HCT116 (cell line): Measurements from ENCODE around the gene HMGXB3.
A peak's percentile ranks its signal among the peaks of the same experiment; 100 is the strongest.

Source experiments
- CTCF ChIP-seq, 3 experiments: fragments of 200-600 bp in 1 of 3; sonication (generic) in 1 of 3; IDR thresholded peaks in 2 of 3; conservative IDR thresholded peaks in 1 of 3; 2 replicates each; pipeline ENCODE4 v1.5.1; 2012 to 2017; ENCODE audit warnings: low read depth in 2 of 3, low read length in 2 of 3, antibody characterized with exemption in 1 of 3, borderline replicate concordance in 1 of 3, control low read depth in 1 of 3, mild to moderate bottlenecking in 1 of 3, mixed read lengths in 1 of 3, mixed run types in 1 of 3, moderate library complexity in 1 of 3; ENCODE audit not compliant: insufficient read depth in 1 of 3
- EZH2 ChIP-seq: fragments of 200-600 bp; sonication (generic); IDR thresholded peaks from 2 replicates; pipeline ENCODE4 v1.6.1; 2017; ENCODE audit warnings: antibody characterized with exemption, mixed run types
- EZH2phosphoT487 ChIP-seq: fragments of 200-600 bp; IDR thresholded peaks from 2 replicates; pipeline ENCODE4 v1.6.1; 2018; ENCODE audit warnings: antibody characterized with exemption, borderline replicate concordance
- JUND ChIP-seq: IDR thresholded peaks from 2 replicates; pipeline ENCODE4 v1.6.1; 2012
- POLR2A ChIP-seq: IDR thresholded peaks from 2 replicates; pipeline ENCODE4 v1.7.0; 2011; ENCODE audit warnings: borderline replicate concordance; ENCODE audit not compliant: insufficient read depth, insufficient read length; ENCODE audit errors: extremely low read depth
- POLR2AphosphoS5 ChIP-seq: IDR thresholded peaks from 2 replicates; pipeline ENCODE4 v1.6.1; 2011; ENCODE audit warnings: mild to moderate bottlenecking, low read depth, low read length, moderate library complexity
- RAD21 ChIP-seq: IDR thresholded peaks from 2 replicates; pipeline ENCODE4 v1.6.1; 2012; ENCODE audit warnings: low read depth, mild to moderate bottlenecking
- REST ChIP-seq: IDR thresholded peaks from 2 replicates; pipeline ENCODE4 v1.6.1; 2012; ENCODE audit warnings: low read depth
- SP1 ChIP-seq: IDR thresholded peaks from 2 replicates; pipeline ENCODE4 v1.6.1; 2012; ENCODE audit warnings: low read depth
- YY1 ChIP-seq: IDR thresholded peaks from 2 replicates; pipeline ENCODE4 v1.6.1; 2011; ENCODE audit warnings: low read length, low read depth, moderate library complexity, mild to moderate bottlenecking; ENCODE audit not compliant: insufficient replicate concordance; ENCODE audit errors: extremely low read depth

- TF ChIP-seq CTCF (IDR thresholded peaks at IDR 0.05 in 2 of 3, conservative IDR thresholded peaks at IDR 0.05 in 1 of 3; ENCODE audit: borderline replicate concordance in 1 of 3, insufficient read depth in 1 of 3, low read depth in 2 of 3, low read length in 2 of 3) (peak in 1 of 3 experiments; percentile 12; a peak in 2 of 6 replicates), POLR2A (no peak), EZH2 (no peak), JUND (no peak), YY1 (no peak), REST (no peak), SP1 (no peak), RAD21 (no peak), POLR2AphosphoS5 (no peak), EZH2phosphoT487 (no peak)
Measured at GRCh38 chr5:150075806-150076205, 75.3 kb downstream of the HMGXB3 start.
